Fibroblast of lung (primary cell): ENCODE data around the gene CMYA5.

Experiments
- EZH2 ChIP-seq: IDR thresholded peaks from 2 replicates; pipeline ENCODE4 v1.5.1; 2012; ENCODE audit warnings: low read length, control low read depth, mild to moderate bottlenecking; ENCODE audit errors: missing control alignments
- TF ChIP-seq, protein P1 (sequence below), 2 donors: IDR thresholded peaks in 1 of 2; conservative IDR thresholded peaks in 1 of 2; 1 replicate in 1 of 2; 2 replicates in 1 of 2; pipeline ENCODE4 v1.5.1; 2011 to 2012; ENCODE audit warnings: low read length in 2 of 2, control low read depth in 1 of 2, inconsistent platforms in 1 of 2, low read depth in 1 of 2, mild to moderate bottlenecking in 1 of 2

DNA sequence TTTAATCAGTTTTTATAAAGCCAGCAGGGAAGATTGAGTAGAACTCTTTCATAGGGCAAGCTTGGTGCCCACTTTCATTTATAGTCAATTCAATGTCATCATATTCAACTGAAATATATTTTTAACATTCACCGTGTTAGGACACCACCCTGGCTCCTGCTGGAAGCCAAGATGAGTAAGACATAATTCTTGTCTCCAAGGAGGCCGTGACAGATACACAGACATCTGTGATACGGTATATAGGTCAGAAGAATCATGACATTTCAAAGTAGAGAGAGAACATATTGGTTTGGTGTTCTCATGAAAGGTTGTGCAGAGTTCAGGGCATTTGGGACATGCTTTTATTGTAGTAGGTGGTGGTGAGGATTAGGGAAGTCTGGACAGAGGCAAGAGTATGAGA lies 120.1 kb downstream of the CMYA5 start:
- TF ChIP-seq, protein P1, sequence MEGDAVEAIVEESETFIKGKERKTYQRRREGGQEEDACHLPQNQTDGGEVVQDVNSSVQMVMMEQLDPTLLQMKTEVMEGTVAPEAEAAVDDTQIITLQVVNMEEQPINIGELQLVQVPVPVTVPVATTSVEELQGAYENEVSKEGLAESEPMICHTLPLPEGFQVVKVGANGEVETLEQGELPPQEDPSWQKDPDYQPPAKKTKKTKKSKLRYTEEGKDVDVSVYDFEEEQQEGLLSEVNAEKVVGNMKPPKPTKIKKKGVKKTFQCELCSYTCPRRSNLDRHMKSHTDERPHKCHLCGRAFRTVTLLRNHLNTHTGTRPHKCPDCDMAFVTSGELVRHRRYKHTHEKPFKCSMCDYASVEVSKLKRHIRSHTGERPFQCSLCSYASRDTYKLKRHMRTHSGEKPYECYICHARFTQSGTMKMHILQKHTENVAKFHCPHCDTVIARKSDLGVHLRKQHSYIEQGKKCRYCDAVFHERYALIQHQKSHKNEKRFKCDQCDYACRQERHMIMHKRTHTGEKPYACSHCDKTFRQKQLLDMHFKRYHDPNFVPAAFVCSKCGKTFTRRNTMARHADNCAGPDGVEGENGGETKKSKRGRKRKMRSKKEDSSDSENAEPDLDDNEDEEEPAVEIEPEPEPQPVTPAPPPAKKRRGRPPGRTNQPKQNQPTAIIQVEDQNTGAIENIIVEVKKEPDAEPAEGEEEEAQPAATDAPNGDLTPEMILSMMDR (conservative IDR thresholded peaks at IDR 0.05 in 1 of 2, IDR thresholded peaks at IDR 0.05 in 1 of 2; ENCODE audit: low read depth in 1 of 2, low read length in 2 of 2), result no peak
- TF ChIP-seq EZH2, result no peak
